HEK293T (cell line): ENCODE data around the gene SMNDC1.
"Not testable (repeated sequence)": the region's sequence is repeated elsewhere in the genome, so short reads cannot be mapped to it uniquely, and the experiment has no call there.

Experiments used
- BHLHE40 ChIP-seq: fragments of 450-650 bp; IDR thresholded peaks from 2 replicates; pipeline ENCODE4 v1.6.1; 2016; ENCODE audit warnings: mild to moderate bottlenecking, moderate library complexity, borderline replicate concordance
- FOXA1 ChIP-seq: fragments of 450-650 bp; IDR thresholded peaks from 2 replicates; pipeline ENCODE4 v1.6.1; 2016; ENCODE audit warnings: mild to moderate bottlenecking
- L3MBTL2 ChIP-seq: fragments of 450-650 bp; conservative IDR thresholded peaks from 2 replicates; pipeline ENCODE4 v1.6.1; 2016; ENCODE audit warnings: mild to moderate bottlenecking
- ZNF384 ChIP-seq: fragments of 450-650 bp; IDR thresholded peaks from 2 replicates; pipeline ENCODE4 v1.6.1; 2016

GRCh38 chr10:110251392-110251791, 53.3 kb downstream of the SMNDC1 start:
- not testable (repeated sequence) for TF ChIP-seq L3MBTL2, ZNF384, BHLHE40, FOXA1
